H1 (cell line): ENCODE data around the gene DHH. TPM values are rescaled to one million over a fixed set of nuclear protein-coding genes. Genes with fewer than 3 reads are reported as not detected.
A peak's percentile ranks its signal among the peaks of the same experiment; 100 is the strongest.

ENCODE experiments used
- CTCF ChIA-PET: fragments of 300-600 bp; sonication (Branson Sonifier 250); formaldehyde crosslinking; loops from one replicate; lab custom pipeline; 2021; ENCODE audit not compliant: partially characterized antibody; lab: Charles Lee
- POLR2A ChIA-PET: fragments of 300-600 bp; sonication (Branson Sonifier 250); formaldehyde crosslinking; loops from one replicate; lab custom pipeline; 2021; ENCODE audit warnings: inconsistent platforms; ENCODE audit not compliant: partially characterized antibody; lab: Charles Lee
- DNase-seq, 2 experiments: peaks; one replicate each; pipeline versions ENCODE4 v3.0.0 to v3.0.0-alpha.2; 2010 to 2022; ENCODE audit warnings: low spot score in 2 of 2, low read depth in 1 of 2, mixed read lengths in 1 of 2
- FAIRE-seq: peaks from 2 replicates; lab custom pipeline; 2011; peaks lifted over from hg19 to GRCh38; lab: Jason Lieb, UNC
- H2AFZ ChIP-seq: 2 replicates; pipeline ENCODE4 v1.8.1; 2012; ENCODE audit warnings: low read length, inconsistent platforms
- H2AK5ac ChIP-seq: 2 replicates; pipeline ENCODE4 v1.6.1; 2013; ENCODE audit warnings: low read depth, low read length
- H2BK120ac ChIP-seq: replicated peaks from 2 replicates; pipeline ENCODE3; 2013; ENCODE audit warnings: low read depth, low read length, inconsistent platforms
- H2BK12ac ChIP-seq: 2 replicates; pipeline ENCODE4 v1.6.1; 2013; ENCODE audit warnings: low read depth, low read length
- H2BK15ac ChIP-seq: 2 replicates; pipeline ENCODE4 v1.6.1; 2013; ENCODE audit warnings: low read length
- H2BK20ac ChIP-seq: 2 replicates; pipeline ENCODE4 v1.6.1; 2013; ENCODE audit warnings: low read length
- H2BK5ac ChIP-seq: 2 replicates; pipeline ENCODE4 v1.6.1; 2013; ENCODE audit warnings: low read depth, low read length
- H3K14ac ChIP-seq: 2 replicates; pipeline ENCODE4 v1.6.1; 2013; ENCODE audit warnings: inconsistent platforms; ENCODE audit not compliant: insufficient read length
- H3K18ac ChIP-seq: 2 replicates; pipeline ENCODE4 v1.6.1; 2013; ENCODE audit warnings: low read length; ENCODE audit errors: extremely low read depth
- H3K23ac ChIP-seq: 2 replicates; pipeline ENCODE4 v1.6.1; 2013; ENCODE audit warnings: inconsistent platforms; ENCODE audit not compliant: insufficient read length
- H3K23me2 ChIP-seq: 2 replicates; pipeline ENCODE4 v1.6.1; 2013; ENCODE audit warnings: low read depth, low read length
- H3K27ac ChIP-seq: 2 replicates; pipeline ENCODE4 v1.6.1; 2011; ENCODE audit warnings: low read depth, low read length, inconsistent platforms
- H3K27me3 ChIP-seq, 4 experiments: replicated peaks in 1 of 4; 1 replicate in 1 of 4; 2 replicates in 3 of 4; pipeline versions ENCODE4 v1.6.1 to v1.8.1; 2011 to 2013; ENCODE audit warnings: low read length in 3 of 4, mild to moderate bottlenecking in 3 of 4, inconsistent platforms in 2 of 4, mixed read lengths in 2 of 4, moderate library complexity in 1 of 4; ENCODE audit not compliant: control insufficient read depth in 3 of 4, insufficient read depth in 3 of 4; ENCODE audit errors: extremely low read depth in 1 of 4
- H3K36me3 ChIP-seq, 4 experiments: 2 replicates each; pipeline versions ENCODE4 v1.6.1 to v1.8.1; 2011 to 2013; ENCODE audit warnings: mild to moderate bottlenecking in 4 of 4, low read length in 3 of 4, moderate library complexity in 2 of 4, control low read depth in 1 of 4, inconsistent platforms in 1 of 4; ENCODE audit not compliant: insufficient read depth in 4 of 4, control insufficient read depth in 2 of 4
- H3K4ac ChIP-seq: replicated peaks from 2 replicates; pipeline ENCODE3; 2013; ENCODE audit warnings: low read length, low read depth, mixed read lengths, inconsistent platforms; ENCODE audit not compliant: insufficient read length
- H3K4me1 ChIP-seq, 4 experiments: replicated peaks in 1 of 4; 1 replicate in 1 of 4; 2 replicates in 3 of 4; pipeline versions ENCODE4 v1.6.1 to v1.8.1; 2011 to 2013; ENCODE audit warnings: low read length in 3 of 4, inconsistent platforms in 2 of 4, mixed read lengths in 1 of 4; ENCODE audit not compliant: insufficient read depth in 4 of 4, control insufficient read depth in 3 of 4
- H3K4me2 ChIP-seq, 2 experiments: 2 replicates each; pipeline versions ENCODE4 v1.6.1 to v1.8.1; 2011 to 2013; ENCODE audit warnings: low read depth in 2 of 2, low read length in 2 of 2, control low read depth in 1 of 2, inconsistent platforms in 1 of 2, mild to moderate bottlenecking in 1 of 2; ENCODE audit not compliant: insufficient read depth in 1 of 2
- H3K4me3 ChIP-seq, 4 experiments: fragments of 200-600, 300-600 bp in 1 of 4; sonication (generic), shearing (Covaris generic), sonication (Bioruptor Twin) in 1 of 4; 2 replicates each; pipeline versions ENCODE4 v1.5.1 to v1.8.1; 2011 to 2016; ENCODE audit warnings: low read length in 4 of 4, low read depth in 3 of 4, control low read depth in 2 of 4, inconsistent platforms in 2 of 4, mild to moderate bottlenecking in 2 of 4, mixed read lengths in 1 of 4, moderate library complexity in 1 of 4; ENCODE audit not compliant: insufficient read depth in 2 of 4; ENCODE audit errors: extremely low read depth in 1 of 4
- H3K56ac ChIP-seq: replicated peaks from 2 replicates; pipeline ENCODE3; 2013; ENCODE audit warnings: low read depth, mild to moderate bottlenecking, mixed read lengths, low read length, inconsistent platforms; ENCODE audit not compliant: insufficient read length
- H3K79me1 ChIP-seq: 2 replicates; pipeline ENCODE4 v1.6.1; 2013; ENCODE audit warnings: low read depth, low read length, control low read depth
- H3K79me2 ChIP-seq, 2 experiments: 2 replicates each; pipeline versions ENCODE4 v1.6.1 to v1.8.1; 2012 to 2013; ENCODE audit warnings: low read length in 2 of 2, mild to moderate bottlenecking in 2 of 2, inconsistent platforms in 1 of 2; ENCODE audit not compliant: insufficient read depth in 2 of 2, control insufficient read depth in 1 of 2
- H3K9ac ChIP-seq, 4 experiments: replicated peaks in 1 of 4; 1 replicate in 1 of 4; 2 replicates in 3 of 4; pipeline versions ENCODE4 v1.6.1 to v1.8.1; 2011 to 2013; ENCODE audit warnings: low read depth in 3 of 4, low read length in 3 of 4, control low read depth in 2 of 4, mild to moderate bottlenecking in 2 of 4, moderate library complexity in 2 of 4, inconsistent platforms in 1 of 4; ENCODE audit errors: extremely low read depth in 1 of 4
- H3K9me3 ChIP-seq, 2 experiments: 2 replicates each; pipeline versions ENCODE4 v1.6.1 to v1.8.1; 2012 to 2013; ENCODE audit warnings: mild to moderate bottlenecking in 2 of 2, moderate library complexity in 2 of 2, control low read depth in 1 of 2, inconsistent platforms in 1 of 2, low read depth in 1 of 2, low read length in 1 of 2, mixed read lengths in 1 of 2; ENCODE audit not compliant: insufficient read depth in 2 of 2
- H4K20me1 ChIP-seq, 2 experiments: replicated peaks in 1 of 2; 2 replicates each; pipeline versions ENCODE3 to v1.8.1; 2011 to 2013; ENCODE audit warnings: inconsistent platforms in 2 of 2, low read length in 2 of 2, mild to moderate bottlenecking in 1 of 2; ENCODE audit not compliant: insufficient read depth in 2 of 2, control insufficient read depth in 1 of 2
- H4K5ac ChIP-seq: 2 replicates; pipeline ENCODE4 v1.6.1; 2013; ENCODE audit warnings: low read length, low read depth, mixed read lengths, inconsistent platforms; ENCODE audit not compliant: insufficient read length
- H4K8ac ChIP-seq: 2 replicates; pipeline ENCODE4 v1.8.0; 2013; ENCODE audit warnings: mild to moderate bottlenecking, moderate library complexity, low read length, inconsistent platforms; ENCODE audit not compliant: insufficient read depth; ENCODE audit errors: extremely low read depth
- H4K91ac ChIP-seq: replicated peaks from 2 replicates; pipeline ENCODE3; 2013; ENCODE audit warnings: low read length, mixed read lengths, inconsistent platforms; ENCODE audit not compliant: insufficient read length
- ASH2L ChIP-seq: fragments of 200-600, 300-600 bp; sonication (generic); IDR thresholded peaks from one replicate; pipeline ENCODE4 v1.7.1; 2017; ENCODE audit warnings: low read length
- BACH1 ChIP-seq: IDR thresholded peaks from 2 replicates; pipeline ENCODE4 v1.6.1; 2012; ENCODE audit warnings: low read length, improper control_type of control experiment
- CREB1 ChIP-seq: IDR thresholded peaks from 2 replicates; pipeline ENCODE4 v1.6.1; 2012; ENCODE audit warnings: inconsistent platforms
- CTCF ChIP-seq, 3 experiments: IDR thresholded peaks; 1 replicate in 2 of 3; 2 replicates in 1 of 3; pipeline versions ENCODE4 v1.5.1 to v1.6.1; 2011; ENCODE audit warnings: low read length in 3 of 3, mild to moderate bottlenecking in 3 of 3, inconsistent platforms in 2 of 3, low read depth in 1 of 3, moderate library complexity in 1 of 3; ENCODE audit not compliant: insufficient read depth in 1 of 3; ENCODE audit errors: control extremely low read depth in 1 of 3
- EP300 ChIP-seq, 2 experiments: IDR thresholded peaks; 1 replicate in 1 of 2; 2 replicates in 1 of 2; pipeline ENCODE4 v1.6.1; 2011 to 2012; ENCODE audit warnings: low read depth in 2 of 2, low read length in 2 of 2, mild to moderate bottlenecking in 2 of 2, borderline replicate concordance in 1 of 2, inconsistent platforms in 1 of 2, moderate library complexity in 1 of 2
- GTF2F1 ChIP-seq: IDR thresholded peaks from 2 replicates; pipeline ENCODE4 v1.6.1; 2012; ENCODE audit warnings: low read depth, low read length, improper control_type of control experiment, borderline replicate concordance
- JUND ChIP-seq: IDR thresholded peaks from 2 replicates; pipeline ENCODE4 v1.6.1; 2011; ENCODE audit warnings: mild to moderate bottlenecking, improper control_type of control experiment, low read length
- KDM4A ChIP-seq: IDR thresholded peaks from one replicate; pipeline ENCODE4 v1.7.1; 2012; ENCODE audit warnings: low read depth, mild to moderate bottlenecking, moderate library complexity, low read length, inconsistent platforms; ENCODE audit not compliant: severe bottlenecking
- WGBS, 2 experiments: shearing (Covaris generic) in 1 of 2; methylation state at CpG; one replicate each; pipeline versions ENCODE4 v1.1.6 to v1.1.7; 2013 to 2015; ENCODE audit warnings: low lambda C conversion rate in 2 of 2, mixed read lengths in 2 of 2, inconsistent platforms in 1 of 2, low coverage in 1 of 2, missing lambda C conversion rate in 1 of 2; ENCODE audit not compliant: insufficient replicate concordance in 2 of 2, insufficient coverage in 1 of 2, insufficient read length in 1 of 2; ENCODE audit errors: extremely low coverage in 1 of 2, missing lambda C conversion rate in 1 of 2; 5-methylcytosine and 5-hydroxymethylcytosine counted together
- polyA plus RNA-seq, 7 experiments: library from polyadenylated mRNA; depleted of rRNA in 3 of 7; stranded (reverse) in 5 of 7; unstranded in 2 of 7; fragments of >200 nt in 5 of 7; fragments of 200-250 nt in 2 of 7; gene quantifications; 1 replicate in 5 of 7; 2 replicates in 1 of 7; 4 replicates in 1 of 7; pipeline versions ENCODE4 v1.2.1 to v1.2.3, GENCODE V29; 2011 to 2013; ENCODE audit warnings: missing spikeins in 2 of 7, mixed read lengths in 2 of 7
- total RNA-seq: library from RNA; stranded (reverse); fragmentation: NEBNext Ultra II Directional; extraction: Animal tissue kit (Norgen Biotek cat#: 25700); gene quantifications from 2 replicates; pipeline ENCODE4 v1.2.1, GENCODE V29; 2021

DHH gene
- total and polyA plus RNA-seq, 2 of the 8 experiments (the other 6 are each of a cell fraction or from before 2014, with no cell fraction given): 0.03 to 0.11 TPM

- Histone ChIP-seq H3K4me2 (peak overlapping the region; percentile 6 to 63), H2BK5ac (no peak overlapping the region), H3K23me2 (peaks cover 8% of the 10 kb centered on the region; the same call in 1 of the 2 replicates), H3K79me2 (no peaks in the 10 kb centered on the region), H3K36me3 (peaks cover 0 to 4% (median 0%) of the 10 kb centered on the region in 4 experiments; a peak in 1 of 8 replicates), H2BK12ac (0 out of 2 replicates have a peak overlapping the region, but pooled peaks have one; percentile 62), H4K5ac (no peak overlapping the region), H4K8ac (no peak overlapping the region), H3K4me1 (peaks cover 0 to 36% (median 12%) of the 10 kb centered on the region in 4 experiments; a peak in 6 of 7 replicates), H2AFZ (0 out of 2 replicates have a peak overlapping the region, but pooled peaks have one; percentile 11), H4K91ac (no peak overlapping the region), H3K4me3 (peak overlapping the region in 1 of 4 experiments; percentile 45; a peak in 3 of 8 replicates), H2BK15ac (no peak overlapping the region), H2BK120ac (no peak overlapping the region), H4K20me1 (peaks cover 5 to 6% of the 10 kb centered on the region in 2 experiments), H3K4ac (no peak overlapping the region), H3K56ac (no peak overlapping the region), H2BK20ac (no peak overlapping the region), H3K79me1 (no peaks in the 10 kb centered on the region), H3K9me3 (no peaks in the 10 kb centered on the region; a peak in 1 of 4 replicates), H3K9ac (no peak overlapping the region), H2AK5ac (no peak overlapping the region), H3K27me3 (peaks cover 45 to 69% (median 61%) of the 10 kb centered on the region in 4 experiments), H3K18ac (no peak overlapping the region), H3K23ac (no peak overlapping the region), H3K14ac (no peak overlapping the region), H3K27ac (no peak overlapping the region)
- POLR2A ChIA-PET: interaction anchor here (0.6 to 2.6 kb wide), 13 partner anchors 8 to 205 kb away, joined by 3 to 27 read pairs (median 4); partner anchors contain the start of genes RHEBL1 and TUBA1B
- 9% methylated on average over 18 of the region's 18 CpGs; no CpG with 5 or more reads in 1 of the 2 experiments for WGBS, 2 experiments
- DNase-seq: peak in 1 of 2 experiments; percentile 81
- CTCF ChIA-PET: interaction anchor here (0.7 to 7.1 kb wide), 34 partner anchors 11 to 440 kb away, joined by 3 to 235 read pairs (median 5); partner anchors contain the start of genes LMBR1L, PRPH and RHEBL1
- FAIRE-seq: no peak
- TF ChIP-seq CREB1 (peak; percentile 43; the same call in 1 of the 2 replicates), BACH1 (no peak), EP300 (IDR thresholded peaks at IDR 0.05; ENCODE audit: borderline replicate concordance in 1 of 2, low read depth in 2 of 2, low read length in 2 of 2) (no peak), CTCF (IDR thresholded peaks at IDR 0.05; ENCODE audit: control extremely low read depth in 1 of 3, insufficient read depth in 1 of 3, low read depth in 1 of 3, low read length in 3 of 3) (peak; percentile 84 to 93 (median 89)), KDM4A (no peak), ASH2L (no peak), GTF2F1 (no peak), JUND (0 out of 2 replicates have a peak, but pooled peaks have one; percentile 18)
Observed at GRCh38 chr12:49088150-49088931, 6.3 kb downstream of the DHH start.
